NCI-H345 treated with DMSO at 0.1 percent for 48 hours (cell line): ENCODE data around the gene DUS1L.

Source experiments
- DNase-seq: peaks from one replicate; lab custom pipeline; 2025; ENCODE audit not compliant: unreplicated experiment; lab: John Stamatoyannopoulos, UW

The DUS1L gene

DNA sequence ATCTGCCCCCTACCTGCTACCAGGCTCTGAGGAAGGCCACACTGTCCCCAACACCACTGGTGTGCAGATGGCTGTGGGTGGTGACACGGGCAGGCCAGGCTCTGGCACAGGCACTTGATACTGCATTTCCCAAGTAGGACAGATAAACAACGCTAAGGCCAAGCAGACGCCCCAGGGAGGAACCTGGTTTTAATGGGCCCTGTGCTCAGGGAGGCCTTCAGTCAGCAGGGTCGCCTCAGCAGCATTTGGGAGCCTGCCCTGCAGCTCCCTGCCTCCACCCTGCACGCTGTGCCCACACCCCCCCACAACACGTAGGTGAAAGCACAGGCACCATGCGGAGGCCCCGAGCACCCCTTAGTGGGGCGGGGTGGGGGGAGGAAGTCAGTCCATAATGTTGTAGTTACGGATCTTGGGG, 35.7 kb upstream of the DUS1L start:
- DNase-seq, result no peak

DNA sequence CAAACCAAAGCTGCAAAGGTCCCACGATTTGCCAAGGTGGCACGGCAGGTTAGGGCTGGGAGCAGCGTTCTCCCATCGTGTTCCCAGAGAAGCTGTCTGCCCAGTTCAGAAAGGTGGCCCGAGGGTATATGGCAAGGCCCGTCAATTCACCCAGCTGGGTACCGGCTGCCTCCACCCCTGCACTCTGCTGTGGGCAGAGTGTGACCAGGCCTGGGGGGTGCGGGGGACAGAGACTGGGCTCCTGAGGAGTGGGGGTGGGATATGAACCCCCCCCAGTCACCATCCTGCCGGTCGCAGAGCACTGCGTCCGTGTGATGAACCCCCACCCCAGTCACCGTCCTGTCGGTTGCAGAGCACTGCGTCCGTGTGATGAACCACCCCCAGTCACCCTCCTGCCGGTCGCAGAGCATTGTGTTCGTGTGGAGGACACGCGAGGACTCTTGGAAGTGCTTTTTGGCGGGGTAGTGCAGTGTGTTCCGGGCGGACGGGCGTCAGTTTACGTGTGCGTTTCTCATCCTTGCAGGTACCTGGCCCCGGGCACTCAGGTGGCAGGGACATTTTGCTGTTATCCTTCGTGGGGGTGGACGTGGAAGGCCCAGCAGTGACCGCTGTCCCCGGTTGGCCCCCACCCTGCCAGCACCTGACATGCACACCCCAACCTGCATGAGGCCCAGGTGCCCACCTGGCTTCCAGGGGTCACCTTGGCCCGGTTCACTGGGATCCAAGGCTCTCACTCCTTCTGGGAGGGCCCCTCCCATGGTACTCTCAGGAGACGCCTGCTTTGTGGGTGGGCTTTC, 35.1 kb upstream of the DUS1L start:
- DNase-seq, result no peak

DNA sequence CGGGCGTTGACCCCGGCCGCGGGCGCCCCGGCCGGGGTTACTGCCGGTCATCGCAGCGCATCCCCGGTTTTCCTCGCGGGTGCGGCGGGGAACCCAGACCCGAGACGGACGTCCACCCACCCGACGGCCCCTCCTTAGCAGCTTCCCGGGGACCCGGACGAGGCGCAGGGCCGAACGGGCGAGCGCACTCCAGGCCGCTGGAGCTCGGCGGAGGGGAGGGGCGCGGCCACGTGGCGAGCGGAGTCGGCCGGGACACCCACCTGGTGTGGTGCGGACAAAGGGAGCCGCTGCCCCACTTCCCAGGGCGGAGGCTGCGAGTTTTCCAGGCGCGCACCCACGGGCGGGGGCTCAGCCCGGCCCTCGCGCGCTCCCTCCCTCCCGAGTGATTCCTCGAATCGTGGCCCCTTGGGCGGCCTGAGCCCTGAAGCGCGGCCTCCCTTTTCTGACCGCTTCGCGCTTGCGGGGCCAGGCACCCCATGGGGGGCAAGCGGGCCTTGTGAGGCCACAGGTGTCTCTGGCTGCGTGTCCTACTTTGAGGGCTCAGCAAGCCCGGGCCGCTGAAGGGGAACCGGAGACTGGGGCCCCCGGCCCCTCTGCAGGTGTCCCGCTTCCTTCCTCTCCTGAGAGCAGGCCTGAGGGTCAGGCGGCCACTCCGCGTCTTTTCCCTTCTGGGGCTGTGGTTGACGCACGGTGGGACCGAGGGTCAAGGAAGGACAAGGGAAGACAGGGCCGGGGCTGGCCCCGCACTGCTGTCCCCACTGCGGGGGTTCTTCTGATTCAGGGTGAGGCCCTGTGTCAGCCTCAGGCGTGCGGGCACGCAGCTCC, 33.5 kb upstream of the DUS1L start:
- no peak for DNase-seq

DNA sequence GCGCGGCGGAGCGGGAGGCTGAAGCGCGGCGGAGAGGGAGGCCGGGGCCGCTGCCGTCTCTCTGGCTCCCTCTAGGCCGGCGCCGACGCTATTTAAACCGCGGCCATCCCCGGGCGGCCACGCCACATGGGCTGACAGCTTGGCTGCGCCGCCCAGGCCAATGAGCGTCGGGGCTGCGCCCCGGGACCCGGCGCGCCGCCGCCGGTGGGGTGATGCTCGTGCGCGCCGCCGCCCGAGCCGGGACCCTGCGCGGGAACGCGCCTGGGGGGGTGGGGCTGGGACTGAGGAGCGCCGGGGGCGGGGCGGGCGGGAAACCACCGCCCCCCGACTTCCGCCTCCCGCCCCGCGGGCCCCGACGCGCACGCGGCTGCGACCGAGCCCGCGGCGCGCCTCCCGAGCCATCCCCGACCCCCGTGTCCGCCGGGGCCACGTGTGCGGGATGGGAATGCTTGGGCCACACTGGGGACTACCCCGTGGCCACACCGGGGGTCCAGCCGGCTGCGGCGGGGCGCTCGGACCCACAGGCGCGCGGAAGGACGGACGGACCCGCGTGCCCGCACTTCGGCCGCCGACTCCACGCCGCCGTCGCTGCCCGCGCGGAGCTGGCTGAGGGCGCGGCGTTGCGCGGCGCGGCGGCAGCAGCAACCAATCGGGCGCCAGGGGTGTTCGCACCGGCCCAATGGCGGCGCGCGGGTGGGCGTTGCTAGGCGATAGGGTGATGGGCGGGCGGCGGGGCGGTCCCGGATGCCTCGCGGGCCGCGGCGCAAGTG, 32.8 kb upstream of the DUS1L start, which contains the start of gene FASN:
FASN (minus strand) TSS at position 68 of the 770 bp plus-strand sequence. CDS start 1,791 bp downstream, outside the sequence.
- peak; percentile 91 for DNase-seq

DNA sequence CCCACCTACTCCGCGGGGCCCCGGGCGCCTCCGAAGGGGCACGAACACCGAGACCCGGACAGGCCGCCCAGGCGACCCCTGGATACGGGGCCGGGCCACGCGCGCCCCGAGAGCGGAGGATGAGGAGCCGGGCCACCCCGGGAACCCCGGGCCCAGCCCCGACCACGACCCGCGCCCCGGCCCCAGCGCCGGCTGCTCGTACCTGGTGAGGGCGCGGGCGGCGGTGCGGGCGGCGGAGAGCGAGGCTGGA, 32.2 kb upstream of the DUS1L start:
- DNase-seq, result no peak

DNA sequence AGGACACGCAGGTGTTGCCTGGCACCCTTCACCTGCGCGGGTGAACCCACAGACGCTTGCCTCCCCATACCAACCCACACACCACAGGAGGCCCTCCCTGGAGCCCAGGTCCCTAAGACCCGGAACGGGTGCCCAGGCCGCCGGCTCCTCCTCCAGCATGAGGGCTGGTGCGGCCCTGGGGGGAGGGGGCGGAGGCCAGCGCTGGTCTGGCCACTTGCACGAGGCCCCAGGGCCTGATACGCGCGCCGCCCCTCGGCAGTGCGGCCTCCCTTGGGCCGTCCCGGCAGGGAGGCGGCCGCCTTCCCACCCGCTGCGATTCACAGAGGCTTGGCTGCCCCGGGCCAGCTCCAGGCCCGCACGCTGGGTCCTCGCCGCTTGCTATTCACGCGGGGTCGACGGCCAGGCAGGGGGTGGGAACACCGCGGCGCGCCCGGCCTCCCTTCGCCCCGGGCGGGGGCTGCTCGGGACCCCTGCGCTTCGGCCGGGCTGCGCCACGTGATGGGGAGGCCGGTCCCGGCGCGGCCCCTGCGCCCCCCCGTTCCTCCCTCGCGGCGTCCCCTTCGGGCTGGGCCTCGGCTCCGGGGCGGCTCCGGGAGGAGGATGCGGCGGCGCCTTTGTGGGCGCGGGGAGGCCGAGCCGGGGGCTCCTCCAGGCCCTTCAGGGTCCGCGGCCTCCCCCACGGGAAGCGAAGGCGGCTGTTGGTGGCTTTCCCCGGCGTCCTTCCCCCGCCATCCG, 31.7 kb upstream of the DUS1L start:
- no peak for DNase-seq

DNA sequence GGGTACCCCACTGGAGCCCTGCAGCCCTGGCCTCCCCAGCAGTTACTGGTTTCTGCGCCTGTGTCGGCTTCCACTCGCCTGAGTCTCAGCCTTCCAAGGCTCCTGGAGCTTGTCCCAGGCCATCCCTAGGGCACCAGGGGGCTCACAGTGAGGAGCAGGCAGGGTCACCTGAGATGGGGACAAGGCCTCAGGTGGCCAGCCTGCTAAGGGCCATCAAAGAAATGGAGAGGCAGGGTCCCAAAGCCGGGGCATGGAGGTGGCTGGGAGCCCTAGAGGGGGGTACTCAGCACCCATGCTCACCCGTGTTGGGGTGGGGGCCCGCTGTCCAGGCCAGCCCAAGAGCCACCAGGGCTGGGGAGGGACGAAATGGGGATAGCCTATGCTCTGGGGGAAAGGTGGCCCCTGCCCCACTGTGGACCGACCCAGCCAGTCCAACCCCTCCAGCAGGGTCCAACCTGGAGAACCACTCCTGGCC, 31.1 kb upstream of the DUS1L start:
- DNase-seq, result no peak

DNA sequence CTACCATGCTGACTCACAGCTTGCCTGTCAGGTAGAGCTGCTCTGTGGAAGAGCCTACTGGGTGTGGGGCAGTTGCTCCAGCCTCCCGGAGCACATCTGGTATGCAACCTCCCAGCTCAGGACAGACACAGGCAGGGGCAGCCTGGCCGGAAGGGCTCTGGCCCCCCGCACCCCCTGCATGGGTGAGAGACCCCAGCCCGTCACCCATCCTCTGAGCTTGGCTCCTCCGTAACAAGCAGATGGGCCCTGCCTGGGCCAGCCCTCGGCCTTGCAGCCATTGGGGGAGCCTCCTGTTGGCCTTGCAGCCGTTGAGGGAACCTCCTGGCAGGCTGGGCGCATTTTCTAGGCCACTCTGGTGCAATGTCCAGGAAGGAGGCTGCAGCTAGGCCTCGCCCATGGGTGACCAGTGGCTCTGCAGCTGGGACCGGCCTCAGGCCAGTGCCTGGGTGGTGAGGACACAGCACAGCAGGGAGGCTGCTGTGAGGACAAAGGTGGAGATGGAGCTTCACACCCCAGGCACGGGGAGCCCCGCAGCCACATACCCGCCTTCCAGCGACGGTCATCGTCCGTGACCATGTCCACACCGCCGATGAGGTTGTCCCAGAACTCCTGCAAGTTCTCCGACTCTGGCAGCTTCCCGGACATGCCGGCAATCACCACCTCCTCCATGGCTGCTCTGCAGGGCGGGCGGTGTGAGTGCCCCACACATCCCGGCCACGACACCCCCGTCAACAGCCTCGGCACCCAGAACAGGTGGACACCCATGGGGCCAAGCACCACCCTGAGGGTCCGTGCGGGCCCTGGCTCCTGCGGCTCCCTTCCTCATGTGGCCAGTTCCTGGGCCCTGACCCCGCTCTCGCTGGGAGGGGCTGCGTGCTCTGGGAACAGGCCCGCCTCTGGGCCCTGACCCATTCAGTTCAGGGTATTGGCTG, 30.4 kb upstream of the DUS1L start:
- DNase-seq, result no peak

DNA sequence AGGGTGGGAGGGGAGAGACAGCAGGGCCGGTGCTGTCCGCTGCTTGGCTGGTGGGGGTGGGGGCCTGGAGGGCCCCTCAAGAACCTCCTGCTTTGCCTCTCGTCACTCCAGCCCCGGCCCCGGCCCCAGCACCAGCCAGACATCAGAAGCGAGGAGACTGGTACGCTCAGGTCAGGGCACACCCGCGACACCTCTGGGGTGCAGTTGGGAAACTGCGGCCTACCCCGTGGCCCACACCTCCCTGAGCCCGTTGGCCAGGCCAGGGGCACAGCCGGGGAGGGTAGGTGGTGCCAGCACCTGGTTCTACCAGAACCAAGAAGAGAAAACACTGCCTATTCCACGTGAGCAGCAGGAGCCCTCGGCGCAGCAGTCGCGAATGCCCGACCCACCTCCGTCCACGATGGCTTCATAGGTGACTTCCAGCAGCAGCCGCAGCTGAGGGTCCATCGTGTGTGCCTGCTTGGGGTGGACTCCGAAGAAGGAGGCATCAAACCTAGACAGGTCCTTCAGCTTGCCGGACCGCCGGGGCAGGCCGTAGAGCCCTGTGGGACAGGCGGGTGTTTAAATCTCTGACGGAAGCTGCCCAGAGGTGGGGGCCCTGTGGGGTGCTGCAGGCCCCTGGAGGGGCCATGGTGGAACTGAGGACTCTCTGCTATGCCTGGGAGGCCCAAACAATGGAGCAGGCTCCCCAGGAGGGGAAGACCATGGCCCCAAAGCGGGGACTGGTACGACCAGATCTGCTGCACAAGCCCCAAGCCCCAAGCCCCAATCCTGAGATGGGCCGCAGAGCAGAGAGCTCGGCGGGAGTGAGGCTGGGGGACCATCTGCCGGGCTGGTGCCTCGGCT, 29.6 kb upstream of the DUS1L start:
- DNase-seq, result no peak

DNA sequence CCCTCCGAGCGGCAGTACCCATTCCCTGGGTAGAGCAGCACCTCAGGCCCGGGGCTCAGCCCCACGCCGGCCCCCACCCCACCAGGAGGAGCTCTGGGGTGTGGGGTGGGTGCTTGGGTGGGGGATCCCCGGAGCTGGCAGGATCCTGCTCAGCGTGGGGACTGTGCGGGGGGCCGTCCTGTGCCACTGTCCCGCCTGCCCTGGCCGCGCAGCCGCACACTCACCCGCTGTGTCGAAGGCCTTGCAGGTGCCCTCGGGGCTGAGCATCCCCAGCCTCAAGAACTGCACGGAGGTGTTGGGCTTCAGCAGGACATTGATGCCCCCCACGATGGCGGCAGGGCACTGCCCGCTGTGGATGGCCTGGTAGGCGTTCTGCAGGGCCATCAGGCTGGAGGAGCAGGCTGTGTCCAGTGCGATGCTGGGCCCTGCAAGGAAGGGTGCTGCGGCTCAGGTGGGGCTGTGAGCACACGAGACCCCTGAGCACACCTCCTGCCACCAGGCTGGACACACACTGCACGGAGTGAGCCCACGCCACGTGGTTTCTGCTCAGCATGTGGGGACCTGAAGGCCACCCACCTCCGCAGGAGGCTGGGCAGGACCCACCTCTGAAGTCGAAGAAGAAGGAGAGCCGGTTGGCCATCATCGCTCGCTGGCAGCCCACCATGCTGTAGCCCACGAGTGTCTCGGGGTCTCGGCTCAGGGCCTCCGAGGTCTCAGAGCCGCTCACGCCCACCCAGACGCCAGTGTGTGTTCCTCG, 27.6 kb upstream of the DUS1L start:
- no peak for DNase-seq

DNA sequence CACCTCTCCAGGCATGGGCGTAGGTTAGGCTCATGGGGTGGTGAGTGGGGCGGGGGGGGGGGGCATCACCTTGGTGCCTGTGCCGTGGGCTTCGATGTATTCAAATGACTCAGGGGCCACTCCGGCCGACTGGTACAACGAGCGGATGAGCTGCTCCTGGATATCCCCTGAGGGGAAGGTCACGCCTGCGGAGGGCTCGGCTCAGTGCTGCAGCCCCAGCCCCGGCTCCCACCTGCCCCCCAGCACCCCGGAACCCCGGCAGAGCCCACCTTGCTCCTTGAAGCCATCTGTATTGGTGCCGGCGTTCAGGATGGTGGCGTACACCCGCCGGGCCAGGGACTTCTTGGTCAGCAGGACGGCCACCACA, 27.0 kb upstream of the DUS1L start:
- DNase-seq, result no peak

DNA sequence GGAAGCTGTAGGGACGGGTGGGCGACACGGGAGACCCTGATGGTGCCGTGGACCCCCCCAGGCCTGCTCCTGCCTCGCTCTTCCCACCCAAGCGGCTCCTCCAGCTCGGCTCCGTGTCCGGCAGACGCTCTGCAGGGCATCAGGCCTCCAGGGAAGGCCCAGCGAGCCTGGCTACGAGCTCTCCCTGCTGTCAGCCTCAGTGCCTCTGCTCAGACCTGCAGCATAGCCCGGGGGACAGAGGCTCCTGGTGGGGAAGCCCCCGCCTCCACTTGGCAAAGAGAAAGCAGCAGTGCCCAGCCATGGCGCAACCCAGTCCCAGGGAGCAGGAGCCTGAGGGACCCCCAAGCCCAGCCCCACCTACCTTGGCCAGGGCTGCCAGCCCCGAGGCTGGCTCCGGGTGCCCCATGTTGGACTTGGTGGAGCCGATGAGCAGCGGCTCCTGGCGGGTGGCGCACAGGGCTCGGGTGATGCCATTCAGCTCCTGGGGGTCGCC, 26.5 kb upstream of the DUS1L start:
- no peak for DNase-seq

DNA sequence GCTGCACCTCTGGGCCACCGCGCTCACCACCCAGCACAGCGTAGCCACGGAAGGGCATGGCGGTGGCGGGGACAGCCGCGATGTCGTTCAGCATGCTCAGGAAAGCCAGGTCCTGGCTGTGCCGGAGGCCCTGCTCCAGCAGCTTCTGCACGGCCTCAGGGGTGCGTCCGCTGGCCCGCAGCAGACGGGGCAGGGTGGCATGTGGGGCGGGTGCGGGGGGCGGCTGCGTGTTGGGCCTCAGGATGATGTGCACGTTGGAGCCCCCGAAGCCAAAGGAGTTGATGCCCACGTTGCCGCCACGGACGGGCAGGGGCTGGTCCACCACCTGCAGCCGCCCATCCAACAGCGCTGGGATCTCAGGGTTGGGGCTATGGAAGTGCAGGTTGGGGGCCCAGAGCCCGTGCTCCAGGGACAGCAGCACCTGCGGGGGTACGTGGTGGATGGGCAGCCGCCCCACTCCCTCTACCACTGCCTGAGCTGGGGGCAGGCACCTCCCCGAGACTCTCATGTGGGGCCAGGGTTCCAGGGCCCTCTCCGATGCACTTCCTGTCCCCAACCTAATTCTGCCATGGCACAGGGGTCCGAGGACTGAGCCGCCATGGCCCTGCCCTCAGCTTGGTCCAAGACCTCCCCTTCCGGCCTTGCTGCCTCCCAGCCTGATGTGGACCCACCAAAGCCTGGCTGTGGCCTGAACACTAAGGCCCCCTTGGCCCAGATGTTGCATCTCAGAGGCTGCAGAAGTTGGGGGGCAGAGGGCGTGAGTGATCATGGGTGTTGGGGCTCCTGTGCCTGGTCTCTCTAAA, 25.9 kb upstream of the DUS1L start:
- DNase-seq, result no peak

DNA sequence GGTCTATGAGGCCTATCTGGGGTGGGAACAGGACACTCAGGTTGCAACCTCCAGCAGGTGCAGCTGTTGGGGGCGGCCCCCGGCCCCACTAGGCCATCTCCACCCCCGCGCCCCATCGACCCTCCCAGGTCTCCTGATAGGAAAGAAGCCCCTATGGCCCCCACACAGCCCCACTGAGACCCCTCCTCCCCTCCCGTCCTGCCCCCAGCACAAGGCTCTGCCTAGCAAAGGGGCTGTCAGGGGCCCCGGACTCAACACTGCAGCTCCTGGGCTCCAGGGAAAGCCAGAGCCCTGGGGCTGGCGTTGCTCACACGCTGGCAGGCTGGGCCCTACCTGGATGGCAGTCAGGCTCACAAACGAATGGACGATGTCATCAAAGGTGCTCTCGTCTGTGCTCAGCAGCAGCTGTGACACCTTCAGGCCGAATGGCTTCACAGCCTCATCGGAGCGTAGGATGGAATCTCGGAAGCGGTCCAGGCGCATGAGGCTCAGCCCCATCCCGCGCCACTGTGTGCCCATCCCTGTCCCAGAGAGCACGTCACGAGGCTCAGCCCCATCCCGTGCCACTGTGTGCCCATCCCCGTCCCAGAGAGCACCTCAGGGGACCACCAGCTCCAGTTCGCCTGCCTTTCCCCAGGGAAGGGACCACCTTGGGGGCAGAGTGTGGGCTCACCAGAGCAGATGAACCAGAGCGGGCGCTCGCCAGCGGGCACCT, 25.1 kb upstream of the DUS1L start:
- no peak for DNase-seq

DNA sequence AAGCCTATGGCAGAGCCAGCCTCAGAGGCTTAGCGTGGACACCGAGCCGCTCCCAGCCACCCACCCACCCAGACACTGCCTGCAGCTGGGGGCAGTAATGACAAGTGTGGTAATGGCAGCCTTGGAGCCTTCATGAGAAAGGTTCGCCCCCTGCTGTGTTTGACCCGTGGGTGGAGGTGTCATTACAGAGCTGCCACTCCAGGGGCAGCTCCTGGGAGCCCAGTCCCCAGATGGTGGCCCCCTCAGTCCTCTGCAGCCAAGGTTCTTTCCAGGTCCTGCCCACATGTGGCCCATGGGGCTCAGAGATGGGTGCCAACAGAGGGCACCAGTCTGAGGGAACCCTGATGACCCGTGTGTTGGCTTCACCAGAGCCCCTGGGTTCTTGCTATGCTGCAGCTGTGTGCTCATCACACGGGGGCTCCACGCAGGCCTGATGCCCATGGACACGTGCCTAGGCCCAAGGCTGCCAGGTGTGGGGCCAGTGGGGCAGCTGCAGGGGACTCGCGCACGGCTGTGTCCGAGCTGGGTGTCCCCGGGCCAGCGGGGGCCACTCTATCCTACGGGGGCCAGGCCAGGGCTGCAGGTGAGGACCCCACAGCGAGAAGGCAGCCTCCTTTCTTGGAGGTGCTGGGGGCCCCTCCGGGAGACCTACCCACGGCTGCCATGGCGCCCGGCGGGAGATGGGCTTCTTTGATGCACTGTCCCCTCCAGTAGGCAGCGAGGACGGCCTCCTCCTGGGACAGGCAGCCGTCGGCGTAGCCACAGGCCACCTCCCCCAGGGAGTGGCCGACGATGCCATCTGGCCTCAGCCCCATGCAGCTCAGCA, 24.3 kb upstream of the DUS1L start:
- DNase-seq, result no peak
